ENCODE results near the gene DPP6. TPM values are rescaled to one million over a fixed set of nuclear protein-coding genes. Genes with fewer than 3 reads are reported as not detected.

Gene DPP6
- total RNA-seq, 1 donor from 2014 or later = 0.48 TPM

DNA sequence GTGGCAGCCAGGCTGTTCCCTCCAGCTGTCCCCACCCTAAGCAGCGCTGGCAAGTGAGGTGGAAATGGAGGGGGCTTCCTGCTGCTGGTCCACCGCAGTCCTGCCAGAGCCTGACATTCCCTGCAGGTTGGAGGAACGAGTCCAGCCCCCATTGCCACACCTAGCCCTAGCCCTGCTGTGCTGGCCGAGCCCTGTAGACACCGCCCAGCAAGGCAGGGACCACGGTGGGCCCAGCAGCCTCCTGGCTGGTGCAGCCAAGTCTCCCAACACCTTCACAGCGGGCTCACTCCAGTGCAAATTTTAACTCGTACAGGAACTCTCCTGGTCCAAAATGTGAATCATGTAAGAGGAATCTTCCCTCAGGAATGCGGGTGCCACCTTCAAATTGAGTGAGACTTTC lies 834.4 kb downstream of the DPP6 start:
- H3K27ac ChIP-seq (ENCODE audit: low read depth, low read length) = no peak overlapping the region
- TF ChIP-seq EZH2 (IDR thresholded peaks at IDR 0.05; ENCODE audit: insufficient read depth, low read length) = no peak
- TF ChIP-seq, protein P1, sequence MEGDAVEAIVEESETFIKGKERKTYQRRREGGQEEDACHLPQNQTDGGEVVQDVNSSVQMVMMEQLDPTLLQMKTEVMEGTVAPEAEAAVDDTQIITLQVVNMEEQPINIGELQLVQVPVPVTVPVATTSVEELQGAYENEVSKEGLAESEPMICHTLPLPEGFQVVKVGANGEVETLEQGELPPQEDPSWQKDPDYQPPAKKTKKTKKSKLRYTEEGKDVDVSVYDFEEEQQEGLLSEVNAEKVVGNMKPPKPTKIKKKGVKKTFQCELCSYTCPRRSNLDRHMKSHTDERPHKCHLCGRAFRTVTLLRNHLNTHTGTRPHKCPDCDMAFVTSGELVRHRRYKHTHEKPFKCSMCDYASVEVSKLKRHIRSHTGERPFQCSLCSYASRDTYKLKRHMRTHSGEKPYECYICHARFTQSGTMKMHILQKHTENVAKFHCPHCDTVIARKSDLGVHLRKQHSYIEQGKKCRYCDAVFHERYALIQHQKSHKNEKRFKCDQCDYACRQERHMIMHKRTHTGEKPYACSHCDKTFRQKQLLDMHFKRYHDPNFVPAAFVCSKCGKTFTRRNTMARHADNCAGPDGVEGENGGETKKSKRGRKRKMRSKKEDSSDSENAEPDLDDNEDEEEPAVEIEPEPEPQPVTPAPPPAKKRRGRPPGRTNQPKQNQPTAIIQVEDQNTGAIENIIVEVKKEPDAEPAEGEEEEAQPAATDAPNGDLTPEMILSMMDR (IDR thresholded peaks at IDR 0.05; ENCODE audit: insufficient read depth, low read depth, low read length) = no peak
- H3K4me3 Mint-ChIP-seq (ENCODE audit: unreplicated experiment) = no peak overlapping the region
- H3K27me3 Mint-ChIP-seq (ENCODE audit: low read depth, unreplicated experiment) = peaks cover 19% of the 10 kb centered on the region
- H3K4me1 Mint-ChIP-seq (ENCODE audit: low read depth, unreplicated experiment) = peaks cover 6% of the 10 kb centered on the region
- H3K4me1 ChIP-seq (ENCODE audit: insufficient read depth, low read length) = no peaks in the 10 kb centered on the region
- H3K9ac ChIP-seq (ENCODE audit: low read length) = no peak overlapping the region
- H2AFZ ChIP-seq (ENCODE audit: low read depth, low read length) = no peak overlapping the region
- peak overlapping the region; percentile 34 for H3K27ac Mint-ChIP-seq (ENCODE audit: unreplicated experiment)
- H3K36me3 Mint-ChIP-seq (ENCODE audit: low read depth, unreplicated experiment) = no peaks in the 10 kb centered on the region
- peaks cover 28% of the 10 kb centered on the region for H3K9me3 ChIP-seq (ENCODE audit: insufficient read depth, low read depth, low read length)
- DNase-seq (ENCODE audit: low read depth) (no peak), FAIRE-seq (no peak)
- H3K36me3 ChIP-seq (ENCODE audit: insufficient read depth, low read length) = no peaks in the 10 kb centered on the region
- no peak overlapping the region for H3K4me3 ChIP-seq (ENCODE audit: insufficient read depth, low read depth, low read length)
- peaks cover 17% of the 10 kb centered on the region for H3K9me3 Mint-ChIP-seq (ENCODE audit: unreplicated experiment)
- H3K4me2 ChIP-seq (ENCODE audit: low read length) = no peak overlapping the region
- H4K20me1 ChIP-seq (ENCODE audit: insufficient read depth, low read length) = no peaks in the 10 kb centered on the region
- no peaks in the 10 kb centered on the region for H3K79me2 ChIP-seq (ENCODE audit: insufficient read depth, low read length)
- no peaks in the 10 kb centered on the region for H3K27me3 ChIP-seq (ENCODE audit: insufficient read depth, low read length)

DNA sequence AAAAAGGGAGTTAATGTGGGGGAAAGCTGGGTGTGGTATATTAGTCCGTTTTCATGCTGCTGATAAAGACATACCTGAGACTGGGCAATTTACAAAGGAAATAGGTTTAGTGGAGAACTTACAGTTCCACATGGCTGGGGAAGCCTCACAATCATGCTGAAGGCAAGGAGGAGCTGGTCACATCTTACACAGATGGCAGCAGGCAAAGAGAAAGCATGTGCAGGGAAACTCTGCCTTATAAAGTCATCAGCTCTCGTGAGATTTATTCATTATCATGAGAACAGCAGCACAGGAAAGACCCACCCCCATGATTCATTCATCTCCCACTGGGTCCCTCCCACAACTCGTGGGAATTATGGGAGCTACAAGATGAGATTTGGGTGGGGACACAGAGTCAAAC lies 836.5 kb downstream of the DPP6 start:
- Histone ChIP-seq H3K27me3 (ENCODE audit: insufficient read depth, low read length) (no peaks in the 10 kb centered on the region), H3K36me3 (ENCODE audit: insufficient read depth, low read length) (no peaks in the 10 kb centered on the region), H3K4me2 (ENCODE audit: low read length) (no peak overlapping the region), H3K27ac (ENCODE audit: low read depth, low read length) (no peak overlapping the region), H4K20me1 (ENCODE audit: insufficient read depth, low read length) (no peaks in the 10 kb centered on the region), H3K9me3 (ENCODE audit: insufficient read depth, low read depth, low read length) (peaks cover 15% of the 10 kb centered on the region), H3K4me3 (ENCODE audit: insufficient read depth, low read depth, low read length) (no peak overlapping the region), H3K9ac (ENCODE audit: low read length) (no peak overlapping the region), H3K4me1 (ENCODE audit: insufficient read depth, low read length) (no peaks in the 10 kb centered on the region), H3K79me2 (ENCODE audit: insufficient read depth, low read length) (no peaks in the 10 kb centered on the region), H2AFZ (ENCODE audit: low read depth, low read length) (no peak overlapping the region)
- FAIRE-seq = no peak
- Mint-ChIP-seq H3K36me3 (ENCODE audit: low read depth, unreplicated experiment) (no peaks in the 10 kb centered on the region), H3K4me1 (ENCODE audit: low read depth, unreplicated experiment) (peaks cover 6% of the 10 kb centered on the region), H3K4me3 (ENCODE audit: unreplicated experiment) (no peak overlapping the region), H3K9me3 (ENCODE audit: unreplicated experiment) (peaks cover 17% of the 10 kb centered on the region), H3K27ac (ENCODE audit: unreplicated experiment) (no peak overlapping the region), H3K27me3 (ENCODE audit: low read depth, unreplicated experiment) (peaks cover 25% of the 10 kb centered on the region)
- TF ChIP-seq, protein P1 (IDR thresholded peaks at IDR 0.05; ENCODE audit: insufficient read depth, low read depth, low read length) = no peak
- no peak for TF ChIP-seq EZH2 (IDR thresholded peaks at IDR 0.05; ENCODE audit: insufficient read depth, low read length)
- no peak for DNase-seq (ENCODE audit: low read depth)

DNA sequence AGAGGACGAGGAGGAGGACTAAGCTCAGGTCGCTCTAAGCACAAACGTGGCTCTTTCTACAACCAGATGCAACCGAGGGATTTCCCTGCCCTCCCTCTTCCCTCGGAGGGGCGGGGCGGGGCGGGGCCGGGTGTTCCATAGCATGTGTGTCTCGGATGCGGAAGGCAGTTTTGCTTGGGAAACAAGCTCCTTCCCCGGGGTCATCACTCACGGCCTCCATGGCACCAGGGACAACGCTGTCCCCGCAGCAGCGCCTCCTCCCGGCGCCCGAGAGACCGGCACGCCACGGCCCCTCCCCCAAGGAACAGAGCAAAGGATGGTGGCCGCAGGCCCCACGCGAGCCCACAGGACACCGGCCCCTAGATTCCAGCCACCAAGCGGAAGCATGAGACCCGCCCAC lies 840.3 kb downstream of the DPP6 start:
- H3K4me3 Mint-ChIP-seq (ENCODE audit: unreplicated experiment) = no peak overlapping the region
- H3K9me3 ChIP-seq (ENCODE audit: insufficient read depth, low read depth, low read length) = peaks cover 3% of the 10 kb centered on the region
- peaks cover 16% of the 10 kb centered on the region for H3K9me3 Mint-ChIP-seq (ENCODE audit: unreplicated experiment)
- no peaks in the 10 kb centered on the region for H3K4me1 ChIP-seq (ENCODE audit: insufficient read depth, low read length)
- no peak overlapping the region for H3K4me3 ChIP-seq (ENCODE audit: insufficient read depth, low read depth, low read length)
- TF ChIP-seq EZH2 (IDR thresholded peaks at IDR 0.05; ENCODE audit: insufficient read depth, low read length) = no peak
- TF ChIP-seq, protein P1 (IDR thresholded peaks at IDR 0.05; ENCODE audit: insufficient read depth, low read depth, low read length) = no peak
- no peak overlapping the region for H2AFZ ChIP-seq (ENCODE audit: low read depth, low read length)
- no peak overlapping the region for H3K27ac Mint-ChIP-seq (ENCODE audit: unreplicated experiment)
- DNase-seq (ENCODE audit: low read depth) (no peak), FAIRE-seq (no peak)
- H3K27ac ChIP-seq (ENCODE audit: low read depth, low read length) = no peak overlapping the region
- H3K79me2 ChIP-seq (ENCODE audit: insufficient read depth, low read length) = no peaks in the 10 kb centered on the region
- no peaks in the 10 kb centered on the region for H4K20me1 ChIP-seq (ENCODE audit: insufficient read depth, low read length)
- no peaks in the 10 kb centered on the region for H3K36me3 Mint-ChIP-seq (ENCODE audit: low read depth, unreplicated experiment)
- H3K4me2 ChIP-seq (ENCODE audit: low read length) = no peak overlapping the region
- no peaks in the 10 kb centered on the region for H3K36me3 ChIP-seq (ENCODE audit: insufficient read depth, low read length)
- H3K9ac ChIP-seq (ENCODE audit: low read length) = no peak overlapping the region
- no peaks in the 10 kb centered on the region for H3K4me1 Mint-ChIP-seq (ENCODE audit: low read depth, unreplicated experiment)
- no peaks in the 10 kb centered on the region for H3K27me3 ChIP-seq (ENCODE audit: insufficient read depth, low read length)
- peaks cover 18% of the 10 kb centered on the region for H3K27me3 Mint-ChIP-seq (ENCODE audit: low read depth, unreplicated experiment)
